Lower leg skin (tissue), 3 donors: ENCODE data around the gene PSMA7.

Experiments used
- CTCF ChIP-seq, 3 donors: fragments of 450-650 bp; IDR thresholded peaks; one replicate each; pipeline ENCODE4 v1.5.1; 2016; ENCODE audit warnings: antibody characterized with exemption in 3 of 3, mild to moderate bottlenecking in 3 of 3, moderate library complexity in 2 of 3
- POLR2A ChIP-seq, 2 donors: fragments of 450-650 bp; IDR thresholded peaks; one replicate each; pipeline ENCODE4 v1.6.1; 2016 to 2017; ENCODE audit warnings: antibody characterized with exemption in 2 of 2, mild to moderate bottlenecking in 1 of 2, moderate library complexity in 1 of 2

DNA sequence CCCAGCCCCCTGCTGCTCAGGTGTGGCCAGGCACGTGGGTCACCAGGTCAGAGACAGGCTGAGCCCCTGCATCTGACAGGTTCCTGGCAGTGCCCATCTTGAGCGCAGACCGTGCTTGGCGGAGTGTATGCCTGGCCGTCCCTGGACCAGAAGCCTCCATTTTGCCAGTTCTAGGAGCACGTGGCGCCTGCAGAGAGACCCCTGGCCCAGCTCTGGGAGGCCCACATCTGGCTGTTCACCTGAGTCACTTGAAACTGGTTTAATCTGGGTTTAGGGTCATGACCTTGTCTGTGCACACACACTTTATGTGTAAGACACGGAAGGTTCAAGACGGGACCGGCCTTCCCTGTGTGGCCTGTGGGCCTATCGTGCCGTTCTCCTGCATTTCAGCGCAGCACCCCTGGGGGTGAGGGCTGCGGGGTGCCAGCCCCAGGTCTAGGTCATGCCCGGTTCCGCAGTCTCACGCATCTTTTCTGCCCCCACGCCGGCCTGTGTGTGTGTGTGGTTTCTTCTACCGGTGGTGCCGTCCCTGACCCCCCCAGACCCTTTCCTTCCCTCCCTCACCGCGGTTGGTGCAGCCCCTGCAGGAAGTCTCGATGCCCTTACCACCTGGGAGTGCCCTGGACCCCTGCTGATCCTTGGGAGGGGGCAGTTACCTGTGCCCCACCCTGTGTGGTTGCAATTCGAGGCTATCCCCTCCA is 14.3 kb upstream of the PSMA7 start:
- TF ChIP-seq CTCF (IDR thresholded peaks at IDR 0.05) = no peak
- TF ChIP-seq POLR2A (IDR thresholded peaks at IDR 0.05) = no peak
